ENCODE data around the gene ZCCHC14.

- no peak for TF ChIP-seq JUND (IDR thresholded peaks at IDR 0.05; ENCODE audit: low read length)
- TF ChIP-seq CTCF (IDR thresholded peaks at IDR 0.05; ENCODE audit: control extremely low read depth in 1 of 3, insufficient read depth in 1 of 3, low read depth in 1 of 3, low read length in 3 of 3), result no peak
- no peak for TF ChIP-seq POLR2AphosphoS5 (IDR thresholded peaks at IDR 0.05; ENCODE audit: low read depth, low read length)
- TF ChIP-seq E2F6 (IDR thresholded peaks at IDR 0.05), result no peak
- TF ChIP-seq CEBPB (IDR thresholded peaks at IDR 0.05; ENCODE audit: low read depth, low read length), result no peak
- no peak for TF ChIP-seq TAF1 (IDR thresholded peaks at IDR 0.05; ENCODE audit: low read depth, low read length)
- TF ChIP-seq BACH1 (IDR thresholded peaks at IDR 0.05; ENCODE audit: low read length), result no peak
These were observed 9.3 kb downstream of the ZCCHC14 start for GRCh38 chr16:87483481-87483880.
